NCI-H1105 (cell line): ENCODE results near the gene PRR7.

Experiments used
- DNase-seq: peaks from one replicate; lab custom pipeline; 2025; lab: John Stamatoyannopoulos, UW

The PRR7 gene

GRCh38 chr5:177499842-177500241 is 53.2 kb downstream of the PRR7 start:
- no peak for DNase-seq

DNA sequence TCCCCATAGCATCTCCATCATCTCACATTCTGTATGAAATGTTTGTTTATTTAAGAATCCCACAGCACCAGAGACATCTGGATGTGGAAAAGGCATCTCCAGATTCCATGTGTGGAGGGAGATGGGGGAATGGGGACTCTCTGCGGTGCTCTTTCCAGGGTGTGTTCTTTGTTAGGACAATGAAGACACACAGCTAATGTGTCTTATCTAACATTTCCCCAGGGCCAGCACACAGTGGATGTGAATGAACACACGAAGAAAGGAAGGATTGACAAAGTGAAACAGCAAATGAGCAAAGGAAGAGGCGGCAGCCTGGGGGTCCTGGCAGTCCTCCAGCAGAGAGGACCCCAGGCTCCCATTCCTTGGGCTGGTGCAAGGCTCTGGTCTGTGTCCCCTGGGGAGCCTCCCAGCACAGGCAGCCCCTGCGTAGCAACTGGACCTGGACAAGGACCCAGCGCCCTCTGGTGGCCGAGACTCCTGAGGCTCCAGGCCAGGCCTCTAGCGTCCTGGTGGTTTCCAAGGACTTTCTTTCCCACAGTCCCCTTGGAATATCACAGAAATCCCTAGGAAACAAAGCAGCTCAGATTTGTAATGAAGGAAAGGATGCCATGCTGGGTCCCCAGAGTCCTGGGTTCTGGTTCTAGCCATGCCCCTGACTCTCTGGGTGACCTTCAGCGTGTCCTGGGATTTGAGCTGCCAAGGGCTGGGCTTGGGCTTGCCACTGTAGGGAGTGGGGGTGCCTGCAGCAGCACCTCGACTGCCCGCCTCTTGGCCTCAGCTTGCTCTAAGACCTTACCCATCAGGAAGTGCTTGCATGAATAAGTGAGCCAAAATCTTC is 54.3 kb downstream of the PRR7 start:
- peak; percentile 47 for DNase-seq

GRCh38 chr5:177501874-177502678 is 55.5 kb downstream of the PRR7 start:
- no peak for DNase-seq

DNA sequence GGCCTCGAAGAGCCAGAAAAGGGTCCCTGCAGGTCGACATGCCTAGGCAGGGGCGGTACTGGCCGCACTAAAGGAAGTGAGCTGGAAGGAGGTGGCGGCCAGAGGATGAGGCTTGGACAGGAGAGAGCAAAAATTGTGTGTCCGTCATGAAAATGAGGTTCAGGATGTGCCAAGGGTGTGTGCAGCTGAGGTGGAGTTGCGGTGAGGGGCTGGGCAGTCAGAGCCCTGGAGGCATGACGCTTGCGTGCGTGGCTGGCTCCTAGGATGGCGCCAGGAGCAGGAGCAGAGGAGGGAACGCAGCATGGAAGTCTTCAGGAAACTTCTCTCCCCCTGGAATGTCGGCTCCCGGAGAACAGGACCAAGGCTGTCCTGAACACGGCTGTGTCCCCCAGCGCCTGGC is 56.3 kb downstream of the PRR7 start:
- DNase-seq, result no peak

- DNase-seq, result no peak
Observed at GRCh38 chr5:177503351-177504085, 56.9 kb downstream of the PRR7 start.

DNA sequence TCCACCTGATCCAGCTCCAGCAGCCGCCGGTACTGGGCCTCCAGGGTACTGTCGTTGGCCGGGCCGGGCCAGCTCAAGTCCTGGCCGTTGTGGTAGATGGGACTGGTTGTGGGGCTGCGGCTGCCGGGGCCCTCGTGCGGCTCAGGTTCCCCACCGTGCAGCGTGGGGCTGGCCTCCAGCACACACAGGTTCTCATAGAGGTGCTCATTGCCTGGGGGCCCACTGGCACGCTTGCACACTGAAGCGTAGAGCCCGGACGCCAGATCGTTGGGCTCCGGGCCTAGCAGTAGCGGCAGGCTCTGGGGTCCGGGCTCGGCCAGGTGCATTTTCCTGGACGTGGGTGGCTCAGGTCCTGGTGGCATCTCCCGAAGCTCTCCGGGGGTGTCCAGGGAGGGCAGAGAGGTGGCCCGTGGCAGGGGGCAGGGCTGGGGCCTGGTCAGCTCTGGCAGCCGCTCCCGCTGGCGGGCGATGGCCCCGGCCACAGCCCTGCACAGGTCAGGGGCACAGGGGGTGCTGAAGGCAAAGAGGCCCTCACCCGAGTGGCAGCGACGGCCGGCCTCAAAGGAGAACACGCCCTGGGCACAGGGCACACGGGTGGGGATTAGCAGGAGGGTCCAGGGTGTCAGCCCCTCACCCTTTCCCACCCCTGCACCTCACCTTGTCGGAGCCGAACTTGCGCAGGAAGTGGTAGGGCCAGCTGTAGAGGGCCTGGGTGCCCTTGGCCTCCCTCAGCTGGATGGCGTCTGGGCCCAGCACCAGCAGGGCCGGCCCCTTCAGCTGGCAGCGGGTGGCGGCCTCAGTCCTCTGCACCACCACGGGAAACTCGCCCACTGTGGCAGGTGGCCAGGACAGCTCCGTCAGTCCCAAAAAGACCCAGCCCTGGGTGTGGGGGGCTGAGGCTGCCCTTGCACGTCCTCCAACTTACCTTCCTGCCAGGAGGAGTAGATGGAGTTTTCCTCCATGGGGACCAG is 57.8 kb downstream of the PRR7 start:
- no peak for DNase-seq

GRCh38 chr5:177505075-177505474 is 58.5 kb downstream of the PRR7 start:
- no peak for DNase-seq
